NCI-H446 (cell line): ENCODE measurements around the gene DNAH11.
A peak's percentile ranks its signal among the peaks of the same experiment; 100 is the strongest.
"Not testable (repeated sequence)": the region's sequence is repeated elsewhere in the genome, so short reads cannot be mapped to it uniquely, and the experiment has no call there.

Experiments
- DNase-seq, 2 experiments: peaks; one replicate each; lab custom pipeline; 2025; lab: John Stamatoyannopoulos, UW

DNAH11 gene, protein sequence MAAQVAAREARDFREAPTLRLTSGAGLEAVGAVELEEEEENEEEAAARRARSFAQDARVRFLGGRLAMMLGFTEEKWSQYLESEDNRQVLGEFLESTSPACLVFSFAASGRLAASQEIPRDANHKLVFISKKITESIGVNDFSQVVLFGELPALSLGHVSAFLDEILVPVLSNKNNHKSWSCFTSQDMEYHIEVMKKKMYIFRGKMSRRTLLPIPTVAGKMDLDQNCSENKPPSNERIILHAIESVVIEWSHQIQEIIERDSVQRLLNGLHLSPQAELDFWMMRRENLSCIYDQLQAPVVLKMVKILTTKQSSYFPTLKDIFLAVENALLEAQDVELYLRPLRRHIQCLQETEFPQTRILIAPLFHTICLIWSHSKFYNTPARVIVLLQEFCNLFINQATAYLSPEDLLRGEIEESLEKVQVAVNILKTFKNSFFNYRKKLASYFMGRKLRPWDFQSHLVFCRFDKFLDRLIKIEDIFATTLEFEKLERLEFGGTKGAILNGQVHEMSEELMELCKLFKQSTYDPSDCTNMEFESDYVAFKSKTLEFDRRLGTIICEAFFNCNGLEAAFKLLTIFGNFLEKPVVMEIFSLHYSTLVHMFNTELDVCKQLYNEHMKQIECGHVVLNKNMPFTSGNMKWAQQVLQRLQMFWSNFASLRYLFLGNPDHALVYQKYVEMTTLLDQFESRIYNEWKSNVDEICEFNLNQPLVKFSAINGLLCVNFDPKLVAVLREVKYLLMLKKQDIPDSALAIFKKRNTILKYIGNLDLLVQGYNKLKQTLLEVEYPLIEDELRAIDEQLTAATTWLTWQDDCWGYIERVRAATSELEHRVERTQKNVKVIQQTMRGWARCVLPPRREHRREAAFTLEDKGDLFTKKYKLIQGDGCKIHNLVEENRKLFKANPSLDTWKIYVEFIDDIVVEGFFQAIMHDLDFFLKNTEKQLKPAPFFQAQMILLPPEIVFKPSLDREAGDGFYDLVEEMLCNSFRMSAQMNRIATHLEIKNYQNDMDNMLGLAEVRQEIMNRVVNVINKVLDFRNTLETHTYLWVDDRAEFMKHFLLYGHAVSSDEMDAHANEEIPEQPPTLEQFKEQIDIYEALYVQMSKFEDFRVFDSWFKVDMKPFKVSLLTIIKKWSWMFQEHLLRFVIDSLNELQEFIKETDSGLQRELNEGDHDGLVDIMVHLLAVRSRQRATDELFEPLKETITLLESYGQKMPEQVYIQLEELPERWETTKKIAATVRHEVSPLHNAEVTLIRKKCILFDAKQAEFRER (N-terminal part only)

DNA sequence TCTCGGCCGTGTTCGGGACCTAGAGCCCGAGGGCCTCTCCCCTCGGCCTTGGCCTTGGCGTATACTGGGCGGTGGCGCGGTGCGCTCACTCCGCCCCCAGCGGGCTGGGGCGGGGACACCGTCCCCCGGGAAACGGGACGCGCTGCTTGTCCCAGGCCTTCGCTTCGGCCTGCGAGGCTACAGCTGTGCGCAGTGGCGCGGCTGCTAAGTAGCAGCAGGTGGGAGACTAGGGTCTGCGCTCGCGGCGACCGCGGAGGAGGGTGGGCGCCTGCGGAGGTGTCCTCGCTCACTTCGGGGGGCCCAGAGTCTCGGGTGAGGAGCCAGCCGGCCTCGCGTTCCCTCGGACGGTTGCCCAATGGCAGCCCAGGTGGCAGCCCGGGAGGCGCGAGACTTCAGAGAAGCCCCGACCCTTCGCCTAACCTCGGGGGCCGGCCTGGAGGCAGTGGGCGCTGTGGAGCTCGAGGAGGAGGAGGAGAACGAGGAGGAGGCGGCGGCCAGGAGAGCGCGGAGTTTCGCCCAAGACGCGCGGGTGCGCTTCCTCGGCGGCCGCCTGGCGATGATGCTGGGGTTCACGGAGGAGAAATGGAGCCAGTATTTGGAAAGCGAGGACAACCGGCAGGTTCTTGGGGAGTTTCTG, at the start of gene DNAH11:
Gene DNAH11 (plus strand): TSS at position 149 of the 637 bp plus-strand sequence. CDS start 207 bp downstream, at position 356.
- no peak for DNase-seq

GRCh38 chr7:21495731-21496130, 47.1 kb upstream of the DNAH11 start:
- DNase-seq: no peak

GRCh38 chr7:21497072-21497471, 45.8 kb upstream of the DNAH11 start:
- DNase-seq: no peak

- peak in 1 of 2 experiments; percentile 54 for DNase-seq
These were observed 42.6 kb upstream of the DNAH11 start for GRCh38 chr7:21500117-21500832.

GRCh38 chr7:21504021-21504420, 38.8 kb upstream of the DNAH11 start:
- DNase-seq: no peak

DNA sequence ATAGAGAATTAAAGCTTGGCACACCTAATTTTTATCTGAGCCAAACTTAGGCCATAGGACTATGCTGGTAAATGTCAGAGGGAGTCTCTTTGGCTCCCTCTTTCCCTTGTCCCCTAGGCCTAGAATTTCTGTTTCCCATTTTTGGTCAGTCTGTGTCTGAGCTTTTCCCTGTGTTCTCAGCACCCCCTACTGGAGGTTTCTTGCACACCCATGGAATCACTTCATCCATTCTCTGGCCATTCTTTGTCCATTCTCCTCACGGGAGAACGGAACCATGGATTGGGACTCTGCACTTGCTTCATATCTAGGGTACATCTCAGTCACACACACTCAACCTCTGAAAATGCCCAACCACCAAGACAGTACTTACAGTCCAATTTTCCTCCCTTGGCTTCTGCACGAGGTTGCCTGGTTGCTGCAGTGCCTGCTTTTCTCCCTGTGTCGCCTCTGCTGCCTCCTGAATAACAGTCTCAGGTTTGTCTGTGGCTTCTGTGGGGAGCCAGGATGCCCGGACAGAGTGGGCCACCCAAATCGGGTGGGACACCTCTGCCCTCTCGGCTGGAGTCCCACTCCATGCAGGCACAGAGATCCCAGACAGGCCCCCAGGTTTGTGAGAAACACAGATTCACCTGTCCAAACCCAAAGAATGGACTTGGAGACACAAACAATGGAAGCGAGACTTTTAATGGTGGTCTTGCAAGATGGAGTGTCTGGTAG, 35.1 kb upstream of the DNAH11 start:
- DNase-seq: peak; percentile 4 to 50

GRCh38 chr7:21508538-21508937, 34.3 kb upstream of the DNAH11 start:
- DNase-seq: no peak

DNA sequence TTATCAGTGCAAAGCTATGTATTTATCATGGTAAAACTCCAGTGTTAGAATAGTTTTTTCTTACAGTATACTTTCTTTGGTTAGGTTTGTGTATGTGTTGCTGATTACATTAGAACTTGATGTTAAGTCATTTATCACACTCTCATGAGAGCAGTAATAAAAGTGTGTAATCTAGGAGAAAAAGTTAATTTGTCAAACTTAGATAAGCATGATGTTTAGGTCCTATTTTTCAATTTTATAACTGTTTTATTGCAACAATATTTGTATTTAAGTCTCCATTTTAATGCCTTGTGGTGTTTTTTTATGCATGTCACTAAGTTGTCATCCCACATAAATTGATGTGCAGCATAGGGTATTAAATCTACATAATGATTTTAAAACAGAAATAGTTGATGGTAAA, 28.8 kb upstream of the DNAH11 start:
- no peak for DNase-seq

DNA sequence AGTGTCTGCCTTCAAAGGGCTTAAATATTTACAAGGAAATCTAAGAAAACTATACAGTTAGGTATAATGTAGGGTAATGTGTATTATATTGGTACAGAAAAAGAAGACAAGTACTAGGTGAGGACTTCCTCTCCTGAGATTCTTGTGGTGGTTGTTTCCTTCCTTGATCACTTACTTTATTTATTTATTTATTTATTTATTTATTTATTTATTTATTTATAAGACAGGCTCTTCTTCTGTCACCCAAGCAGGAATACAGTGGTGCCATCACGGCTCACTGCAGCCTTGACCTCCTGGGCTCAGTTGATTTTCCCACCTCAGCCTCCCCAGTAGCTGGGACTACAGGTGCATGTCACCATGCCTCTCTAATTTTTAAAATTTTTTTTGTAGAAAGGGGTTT, 18.2 kb upstream of the DNAH11 start:
- no peak for DNase-seq

GRCh38 chr7:21526007-21526406, 16.8 kb upstream of the DNAH11 start:
- DNase-seq: no peak

DNA sequence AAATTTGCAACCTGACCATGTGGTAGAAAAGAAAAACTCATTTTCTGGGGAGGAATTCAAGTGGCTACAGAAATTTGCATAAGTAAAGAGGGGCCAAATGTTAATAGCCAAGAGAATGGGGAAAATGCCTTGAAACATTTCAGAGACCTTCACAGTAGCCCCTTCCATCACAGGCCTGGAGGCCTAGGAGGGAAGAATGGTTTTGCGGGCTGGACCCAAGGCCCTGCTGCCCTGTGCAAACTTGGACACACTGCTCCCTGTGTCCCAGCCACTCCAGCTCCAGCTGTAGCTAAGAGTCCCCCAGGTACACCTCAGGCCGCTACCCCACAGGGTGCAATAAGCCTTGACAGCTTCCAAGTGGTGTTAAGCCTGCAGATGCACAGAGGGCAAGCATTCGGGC, 16.4 kb upstream of the DNAH11 start:
- no peak for DNase-seq

DNA sequence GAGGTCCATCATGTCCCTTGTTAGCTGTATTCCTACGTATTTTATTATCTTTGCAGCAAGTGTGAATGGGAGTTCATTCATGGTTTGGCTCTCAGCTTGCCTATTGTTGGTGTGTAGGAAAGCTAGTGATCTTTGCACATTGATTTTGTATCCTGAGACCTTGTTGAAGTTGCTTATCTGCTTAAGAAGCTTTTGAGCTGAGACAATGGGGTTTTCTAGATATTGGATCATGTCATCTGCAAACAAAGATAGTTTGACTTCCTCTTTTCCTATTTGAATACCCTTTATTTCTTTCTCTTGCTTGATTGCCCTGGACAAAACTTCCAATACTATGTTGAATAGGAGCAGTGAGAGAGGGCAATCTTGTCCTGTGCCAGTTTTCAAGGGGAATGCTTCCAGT, 10.4 kb upstream of the DNAH11 start:
- not testable (repeated sequence) for DNase-seq

GRCh38 chr7:21533646-21534045, 9.2 kb upstream of the DNAH11 start:
- DNase-seq: not testable (repeated sequence)

- DNase-seq: not testable (repeated sequence)
These were observed 6.3 kb upstream of the DNAH11 start for GRCh38 chr7:21536445-21537118.

GRCh38 chr7:21538936-21539495, 3.8 kb upstream of the DNAH11 start:
- DNase-seq: no peak

- no peak for DNase-seq
These were observed 876 bp downstream of the DNAH11 start for GRCh38 chr7:21543528-21544302.

DNA sequence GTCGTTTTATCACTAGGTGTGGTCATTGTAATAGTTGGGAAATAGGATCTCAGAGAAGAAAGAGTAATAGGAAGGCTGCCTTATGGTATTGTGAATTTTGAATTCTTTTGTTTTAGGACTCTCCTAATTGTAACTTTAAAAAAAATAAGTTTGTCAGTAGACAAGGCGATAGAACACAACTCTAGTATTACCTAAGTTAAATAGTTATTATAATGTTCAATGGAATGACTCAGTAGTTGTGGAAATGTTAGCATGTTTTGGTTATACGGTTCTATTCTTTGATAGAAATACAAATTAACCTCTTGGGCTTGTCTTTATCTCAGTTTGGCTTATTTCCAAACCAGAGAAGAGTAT, 1.4 kb downstream of the DNAH11 start:
- no peak for DNase-seq

DNA sequence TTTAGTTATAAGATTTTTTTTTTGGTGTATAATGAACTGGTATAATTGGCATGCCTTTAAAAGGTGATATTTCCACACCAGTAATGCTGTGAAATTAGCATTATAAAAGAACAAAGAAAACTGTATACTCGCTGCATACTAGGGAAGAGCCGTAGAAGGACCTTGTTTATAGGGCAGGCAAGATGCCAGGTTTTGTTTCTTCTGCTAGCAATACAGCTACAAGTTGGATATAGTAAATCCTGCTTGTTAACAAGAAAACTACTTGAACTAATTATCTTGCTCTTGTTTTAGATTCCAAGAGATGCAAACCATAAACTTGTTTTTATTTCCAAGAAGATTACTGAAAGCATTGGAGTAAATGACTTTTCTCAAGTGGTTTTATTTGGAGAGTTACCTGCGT, 1.9 kb downstream of the DNAH11 start:
- no peak for DNase-seq

DNA sequence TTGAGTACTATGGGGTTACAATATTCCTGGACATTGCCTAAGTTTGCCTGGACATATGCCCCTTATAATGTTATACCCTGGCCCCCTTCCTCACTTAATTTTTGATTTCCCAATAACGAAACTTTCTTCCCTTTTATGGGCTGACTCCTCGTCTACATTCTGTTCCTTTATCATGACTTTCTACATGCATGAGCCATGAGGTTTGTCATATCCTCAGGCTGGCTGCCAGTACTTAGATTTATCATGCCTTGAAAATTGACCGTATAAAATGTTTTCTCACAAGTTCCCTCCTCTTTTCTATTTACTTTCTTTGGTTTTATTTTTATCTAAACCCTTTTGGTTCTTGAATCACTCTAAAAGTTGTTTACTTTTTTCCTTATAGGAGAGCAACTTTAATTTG, 4.7 kb downstream of the DNAH11 start:
- no peak for DNase-seq
